Calu3 (cell line): ENCODE data around the gene MLF2. TPM values are rescaled to one million over a fixed set of nuclear protein-coding genes. Genes with fewer than 3 reads are reported as not detected.

ENCODE experiments used
- BruUV-seq: library from RNA; stranded (reverse); fragments of 400-500 nt; replicated peaks from 2 replicates; lab custom pipeline; 2021; lab: Mats Ljungman, UMichigan
- CTCF ChIA-PET: fragments of 300-600 bp; sonication (Branson Sonifier 250); formaldehyde crosslinking; loops from one replicate; lab custom pipeline; 2022; ENCODE audit warnings: antibody characterized with exemption; lab: Charles Lee
- DNase-seq: peaks from one replicate; pipeline ENCODE4 v3.0.0; 2022
- H3K27ac Mint-ChIP-seq: one replicate; pipeline ENCODE4 v1.8.0; 2022; ENCODE audit warnings: mixed read lengths; ENCODE audit not compliant: unreplicated experiment
- H3K27me3 Mint-ChIP-seq: one replicate; pipeline ENCODE4 v1.8.0; 2022; ENCODE audit warnings: mixed read lengths; ENCODE audit not compliant: unreplicated experiment
- H3K36me3 Mint-ChIP-seq: one replicate; pipeline ENCODE4 v1.8.0; 2022; ENCODE audit warnings: mild to moderate bottlenecking, moderate library complexity, mixed read lengths; ENCODE audit not compliant: insufficient read depth, unreplicated experiment
- H3K4me1 Mint-ChIP-seq: one replicate; pipeline ENCODE4 v1.8.0; 2022; ENCODE audit warnings: mild to moderate bottlenecking, low read depth, mixed read lengths; ENCODE audit not compliant: unreplicated experiment
- H3K4me3 Mint-ChIP-seq: one replicate; pipeline ENCODE4 v1.8.0; 2022; ENCODE audit warnings: mild to moderate bottlenecking, low read depth, moderate library complexity, mixed read lengths; ENCODE audit not compliant: unreplicated experiment
- H3K9me3 Mint-ChIP-seq: one replicate; pipeline ENCODE4 v1.8.0; 2022; ENCODE audit warnings: low read depth, mixed read lengths; ENCODE audit not compliant: unreplicated experiment
- intact Hi-C: fragments of 100-400 bp; cut with micrococcal nuclease; formaldehyde crosslinking; loops from one replicate; pipeline ENCODE4 v1.10.0; 2022; ENCODE audit not compliant: unreplicated experiment
- total RNA-seq: library from RNA; stranded (reverse); gene quantifications from 2 replicates; pipeline ENCODE4 v1.2.3, GENCODE V29; 2022
- TF ChIP-seq, protein P1 (sequence below): fragments of 200-600 bp; IDR thresholded peaks from one replicate; pipeline ENCODE4 v1.8.0; 2022; ENCODE audit warnings: antibody characterized with exemption; ENCODE audit not compliant: unreplicated experiment

MLF2 gene
- total RNA-seq, 1 experiment from 2014 or later: 176 TPM

DNA sequence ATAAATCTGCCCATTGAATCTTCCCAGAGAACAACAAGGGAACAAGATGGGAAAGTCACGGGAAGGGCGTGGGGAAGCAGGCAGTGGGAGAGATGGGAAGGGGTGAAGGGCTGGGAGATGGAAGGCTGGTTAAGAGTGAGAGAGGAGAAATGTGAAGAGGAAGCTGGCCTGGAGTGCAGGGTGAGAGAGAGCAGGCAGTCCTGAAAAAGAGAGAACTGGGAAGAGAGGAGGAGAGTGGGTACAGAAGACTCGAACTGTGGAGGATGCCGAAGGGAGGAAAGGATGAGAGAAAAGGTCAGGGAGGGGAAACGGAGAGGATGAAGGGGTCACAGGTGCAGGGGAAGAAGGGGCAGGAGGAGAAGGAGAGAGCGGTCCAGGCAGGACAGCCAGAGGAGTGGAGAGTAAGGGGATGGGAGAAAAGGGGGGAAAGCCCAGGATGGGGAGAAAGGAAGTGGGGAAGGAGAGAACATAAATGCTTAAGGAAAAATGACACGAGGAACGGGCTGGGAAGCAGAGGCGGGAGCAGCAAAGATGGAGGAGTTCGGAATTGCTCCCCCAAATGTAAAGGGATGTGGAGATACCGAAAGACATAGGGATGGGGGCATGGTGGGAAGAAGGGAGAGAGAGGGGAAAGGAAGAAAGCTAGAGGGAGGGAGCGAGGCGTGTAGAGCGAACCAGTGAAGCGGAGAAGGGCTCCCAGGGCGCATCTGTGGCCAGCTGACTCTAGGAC lies 53.5 kb downstream of the MLF2 start:
- H3K36me3 Mint-ChIP-seq: no peaks in the 10 kb centered on the region
- CTCF ChIA-PET: interaction anchor here (0.7 to 2.6 kb wide), 4 partner anchors 10 to 79 kb away, joined by 3 to 8 read pairs (median 4); partner anchors contain the start of genes COPS7A and ZNF384
- H3K9me3 Mint-ChIP-seq: no peaks in the 10 kb centered on the region
- no TSS peak for BruUV-seq
- no peak overlapping the region for H3K27ac Mint-ChIP-seq
- H3K4me1 Mint-ChIP-seq: peaks cover 10% of the 10 kb centered on the region
- intact Hi-C loops: loop anchor here (5.0 kb wide), 1 partner anchor 82 kb away; no protein-coding TSS in a partner anchor
- H3K27me3 Mint-ChIP-seq: peaks cover 100% of the 10 kb centered on the region
- TF ChIP-seq, protein P1, sequence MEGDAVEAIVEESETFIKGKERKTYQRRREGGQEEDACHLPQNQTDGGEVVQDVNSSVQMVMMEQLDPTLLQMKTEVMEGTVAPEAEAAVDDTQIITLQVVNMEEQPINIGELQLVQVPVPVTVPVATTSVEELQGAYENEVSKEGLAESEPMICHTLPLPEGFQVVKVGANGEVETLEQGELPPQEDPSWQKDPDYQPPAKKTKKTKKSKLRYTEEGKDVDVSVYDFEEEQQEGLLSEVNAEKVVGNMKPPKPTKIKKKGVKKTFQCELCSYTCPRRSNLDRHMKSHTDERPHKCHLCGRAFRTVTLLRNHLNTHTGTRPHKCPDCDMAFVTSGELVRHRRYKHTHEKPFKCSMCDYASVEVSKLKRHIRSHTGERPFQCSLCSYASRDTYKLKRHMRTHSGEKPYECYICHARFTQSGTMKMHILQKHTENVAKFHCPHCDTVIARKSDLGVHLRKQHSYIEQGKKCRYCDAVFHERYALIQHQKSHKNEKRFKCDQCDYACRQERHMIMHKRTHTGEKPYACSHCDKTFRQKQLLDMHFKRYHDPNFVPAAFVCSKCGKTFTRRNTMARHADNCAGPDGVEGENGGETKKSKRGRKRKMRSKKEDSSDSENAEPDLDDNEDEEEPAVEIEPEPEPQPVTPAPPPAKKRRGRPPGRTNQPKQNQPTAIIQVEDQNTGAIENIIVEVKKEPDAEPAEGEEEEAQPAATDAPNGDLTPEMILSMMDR: no peak
- H3K4me3 Mint-ChIP-seq: peak overlapping the region; percentile 24
- DNase-seq: no peak

DNA sequence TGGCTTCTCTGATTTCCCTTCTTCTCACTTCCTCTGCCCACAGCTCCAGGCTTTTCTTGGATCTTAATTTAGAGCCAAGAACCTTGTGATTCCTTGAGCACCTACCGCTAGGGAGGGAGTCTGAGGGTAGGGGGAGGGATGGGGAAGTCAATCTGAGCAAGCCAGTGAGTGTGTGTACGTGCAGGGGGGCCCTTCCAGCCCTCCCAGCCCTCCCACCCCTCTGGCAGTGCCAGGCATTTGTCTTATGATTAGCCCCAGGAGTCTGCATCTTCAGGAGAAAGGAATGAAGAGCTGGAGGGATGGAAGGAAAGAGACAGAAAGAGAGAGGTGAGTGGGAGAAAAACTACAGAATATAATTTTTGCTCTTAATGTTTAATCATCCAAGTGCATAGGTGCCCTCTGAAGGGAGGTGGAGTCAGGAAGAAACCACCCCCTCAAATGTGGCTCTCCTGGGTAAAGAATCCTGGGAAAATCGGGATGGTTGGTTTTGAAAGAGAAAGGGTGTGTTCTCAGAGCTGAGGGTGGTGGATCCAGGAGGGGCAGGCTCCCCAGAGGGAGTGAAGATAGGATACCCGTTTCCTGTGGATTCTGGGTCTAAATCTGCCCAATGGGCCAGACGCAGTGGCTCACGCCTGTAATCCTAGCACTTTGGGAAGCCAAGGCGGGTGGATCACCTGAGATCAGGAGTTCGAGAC lies 54.4 kb downstream of the MLF2 start:
- no peak overlapping the region for H3K27ac Mint-ChIP-seq
- no peak overlapping the region for H3K4me3 Mint-ChIP-seq
- peaks cover 100% of the 10 kb centered on the region for H3K27me3 Mint-ChIP-seq
- no peaks in the 10 kb centered on the region for H3K36me3 Mint-ChIP-seq
- no peak for DNase-seq
- intact Hi-C loops: loop anchor here (5.0 kb wide), 1 partner anchor 81 kb away; no protein-coding TSS in a partner anchor
- H3K9me3 Mint-ChIP-seq: no peaks in the 10 kb centered on the region
- TF ChIP-seq, protein P1: no peak
- peaks cover 6% of the 10 kb centered on the region for H3K4me1 Mint-ChIP-seq
- BruUV-seq: no TSS peak
- CTCF ChIA-PET: interaction anchor here (1.1 to 2.6 kb wide), 2 partner anchors 9 to 63 kb away, joined by 5 to 8 read pairs; partner anchors contain the start of genes LPAR5 and ZNF384

Other genes starting within 250 kb of the MLF2 start
- gene GAPDH, start 218.6 kb downstream of the MLF2 start, total RNA-seq: 2,412 and 2,552 TPM in 2 replicates
- 0.76 and 1.0 TPM in 2 replicates for gene IFFO1, start 197.1 kb downstream of the MLF2 start, total RNA-seq
- 86.1 and 88.5 TPM in 2 replicates for gene NOP2, start 184.8 kb downstream of the MLF2 start, total RNA-seq
- gene CHD4, start 145.8 kb downstream of the MLF2 start, total RNA-seq: 164 and 165 TPM in 2 replicates
- 2.5 and 3.2 TPM in 2 replicates for gene LPAR5, start 117.2 kb downstream of the MLF2 start, total RNA-seq
- 2.9 and 4.1 TPM in 2 replicates for gene ACRBP, start 105.7 kb downstream of the MLF2 start, total RNA-seq
- gene ING4, start 90.0 kb downstream of the MLF2 start, total RNA-seq: 24.9 and 26.6 TPM in 2 replicates
- gene ZNF384, start 63.8 kb downstream of the MLF2 start, total RNA-seq: 64.9 and 68.5 TPM in 2 replicates
- not detected in 2 replicates for gene PIANP, start 52.3 kb downstream of the MLF2 start, total RNA-seq
- gene COPS7A, start 29.1 kb downstream of the MLF2 start, total RNA-seq: 47.3 and 55.3 TPM in 2 replicates
- 53.5 and 62.9 TPM in 2 replicates for gene PTMS, start 13.2 kb upstream of the MLF2 start, total RNA-seq
- 0.34 TPM in 1 of 2 replicates, not detected in the other for gene LAG3, start 19.4 kb upstream of the MLF2 start, total RNA-seq
- not detected in 2 replicates for gene CD4, start 36.4 kb upstream of the MLF2 start, total RNA-seq
- gene GPR162, start 68.7 kb upstream of the MLF2 start, total RNA-seq: not detected in 2 replicates
- 0.45 and 0.56 TPM in 2 replicates for gene P3H3, start 75.3 kb upstream of the MLF2 start, total RNA-seq
- gene GNB3, start 87.8 kb upstream of the MLF2 start, total RNA-seq: not detected in 2 replicates
- gene CDCA3, start 98.1 kb upstream of the MLF2 start, total RNA-seq: 47.9 and 57.1 TPM in 2 replicates
- 126 and 128 TPM in 2 replicates for gene USP5, start 99.0 kb upstream of the MLF2 start, total RNA-seq
- gene TPI1, start 114.4 kb upstream of the MLF2 start, total RNA-seq: 608 and 639 TPM in 2 replicates
- 18.0 and 21.5 TPM in 2 replicates for gene SPSB2, start 120.2 kb upstream of the MLF2 start, total RNA-seq
- 6.0 and 8.3 TPM in 2 replicates for gene LRRC23, start 151.7 kb upstream of the MLF2 start, total RNA-seq
- 14.5 and 16.1 TPM in 2 replicates for gene ENO2, start 161.4 kb upstream of the MLF2 start, total RNA-seq
- gene ATN1, start 174.8 kb upstream of the MLF2 start, total RNA-seq: 59.9 and 62.0 TPM in 2 replicates
- gene RNU7-1, start 190.7 kb upstream of the MLF2 start, total RNA-seq: not detected in 2 replicates
- 96.7 and 103 TPM in 2 replicates for gene C12orf57, start 190.9 kb upstream of the MLF2 start, total RNA-seq
- gene PTPN6, start 198.2 kb upstream of the MLF2 start, total RNA-seq: 42.4 and 46.3 TPM in 2 replicates
- gene PHB2, start 217.5 kb upstream of the MLF2 start, total RNA-seq: 182 and 195 TPM in 2 replicates
- 73.1 and 80.5 TPM in 2 replicates for gene EMG1, start 217.8 kb upstream of the MLF2 start, total RNA-seq